Gastroesophageal sphincter (tissue), 3 donors: ENCODE measurements around the gene SLC35D2.
"Not testable (repeated sequence)": the region's sequence is repeated elsewhere in the genome, so short reads cannot be mapped to it uniquely, and the experiment has no call there.

Experiments
- EP300 ChIP-seq: sonication (generic); formaldehyde crosslinking; IDR thresholded peaks from one replicate; pipeline ENCODE4 v1.6.1; 2017; ENCODE audit warnings: antibody characterized with exemption, mild to moderate bottlenecking
- POLR2A ChIP-seq, 2 donors: fragments of 450-650 bp; IDR thresholded peaks; one replicate each; pipeline ENCODE4 v1.6.1; 2017; ENCODE audit warnings: antibody characterized with exemption in 2 of 2, mild to moderate bottlenecking in 2 of 2, moderate library complexity in 1 of 2
- TF ChIP-seq, protein P1 (sequence below), 4 experiments: fragments of 200-600 bp in 2 of 4; fragments of 450-650 bp in 2 of 4; sonication (generic) in 1 of 4; IDR thresholded peaks; one replicate each; pipeline ENCODE4 v1.5.1; 2017 to 2019; ENCODE audit warnings: antibody characterized with exemption in 4 of 4, mild to moderate bottlenecking in 2 of 4, moderate library complexity in 2 of 4

DNA sequence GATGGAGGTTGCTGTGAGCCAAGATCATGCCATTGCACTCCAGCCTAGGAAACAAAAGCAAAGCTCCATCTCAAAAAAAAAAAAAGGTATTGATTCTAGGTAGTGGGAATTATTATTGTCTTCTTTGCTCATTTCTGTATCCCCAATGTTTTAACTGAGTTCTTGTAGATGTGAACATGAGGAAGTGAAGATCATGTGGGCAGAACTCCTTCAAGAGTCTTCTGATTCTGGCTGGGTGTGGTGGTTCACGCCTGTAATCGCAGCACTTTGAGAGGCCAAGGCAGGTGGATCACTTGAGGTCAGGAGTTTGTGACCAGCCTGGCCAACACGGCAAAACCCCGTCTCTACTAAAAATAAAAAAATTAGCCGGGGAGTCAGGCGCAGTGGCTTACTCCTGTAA lies 8.0 kb downstream of the SLC35D2 start:
- not testable (repeated sequence) for TF ChIP-seq POLR2A (IDR thresholded peaks at IDR 0.05); EP300
- TF ChIP-seq, protein P1, sequence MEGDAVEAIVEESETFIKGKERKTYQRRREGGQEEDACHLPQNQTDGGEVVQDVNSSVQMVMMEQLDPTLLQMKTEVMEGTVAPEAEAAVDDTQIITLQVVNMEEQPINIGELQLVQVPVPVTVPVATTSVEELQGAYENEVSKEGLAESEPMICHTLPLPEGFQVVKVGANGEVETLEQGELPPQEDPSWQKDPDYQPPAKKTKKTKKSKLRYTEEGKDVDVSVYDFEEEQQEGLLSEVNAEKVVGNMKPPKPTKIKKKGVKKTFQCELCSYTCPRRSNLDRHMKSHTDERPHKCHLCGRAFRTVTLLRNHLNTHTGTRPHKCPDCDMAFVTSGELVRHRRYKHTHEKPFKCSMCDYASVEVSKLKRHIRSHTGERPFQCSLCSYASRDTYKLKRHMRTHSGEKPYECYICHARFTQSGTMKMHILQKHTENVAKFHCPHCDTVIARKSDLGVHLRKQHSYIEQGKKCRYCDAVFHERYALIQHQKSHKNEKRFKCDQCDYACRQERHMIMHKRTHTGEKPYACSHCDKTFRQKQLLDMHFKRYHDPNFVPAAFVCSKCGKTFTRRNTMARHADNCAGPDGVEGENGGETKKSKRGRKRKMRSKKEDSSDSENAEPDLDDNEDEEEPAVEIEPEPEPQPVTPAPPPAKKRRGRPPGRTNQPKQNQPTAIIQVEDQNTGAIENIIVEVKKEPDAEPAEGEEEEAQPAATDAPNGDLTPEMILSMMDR (IDR thresholded peaks at IDR 0.05): not testable (repeated sequence)
